ENCODE results near the gene BABAM2.

The BABAM2 gene

GRCh38 chr2:28338046-28338817 is 447.7 kb downstream of the BABAM2 start:
- no peak for ATAC-seq

GRCh38 chr2:28338831-28339321 is 448.3 kb downstream of the BABAM2 start:
- no peak for ATAC-seq

GRCh38 chr2:28339516-28340175 is 449.1 kb downstream of the BABAM2 start:
- ATAC-seq = no peak

GRCh38 chr2:28340312-28341202 is 450.0 kb downstream of the BABAM2 start:
- no peak for ATAC-seq

- no peak for ATAC-seq
Observed at GRCh38 chr2:28341208-28341891, 450.8 kb downstream of the BABAM2 start.

GRCh38 chr2:28342081-28342967 is 451.8 kb downstream of the BABAM2 start:
- ATAC-seq = no peak

GRCh38 chr2:28343184-28343942 is 452.8 kb downstream of the BABAM2 start:
- no peak for ATAC-seq

GRCh38 chr2:28343971-28344715 is 453.6 kb downstream of the BABAM2 start:
- ATAC-seq = no peak

- ATAC-seq = no peak
Observed at GRCh38 chr2:28344756-28345373, 454.3 kb downstream of the BABAM2 start.

- ATAC-seq = no peak
Observed at GRCh38 chr2:28345619-28346018, 455.1 kb downstream of the BABAM2 start.

GRCh38 chr2:28346587-28346986 is 456.1 kb downstream of the BABAM2 start:
- no peak for ATAC-seq

- no peak for ATAC-seq
Observed at GRCh38 chr2:28347193-28347592, 456.7 kb downstream of the BABAM2 start.

- ATAC-seq = no peak
Observed at GRCh38 chr2:28347596-28347995, 457.1 kb downstream of the BABAM2 start.

- ATAC-seq = peak; percentile 81 to 87
Observed at GRCh38 chr2:28348149-28348567, 457.6 kb downstream of the BABAM2 start.

- no peak for ATAC-seq
Observed at GRCh38 chr2:28348921-28349320, 458.4 kb downstream of the BABAM2 start.

- no peak for ATAC-seq
Observed at GRCh38 chr2:28349546-28350165, 459.1 kb downstream of the BABAM2 start.

GRCh38 chr2:28350196-28350595 is 459.7 kb downstream of the BABAM2 start:
- ATAC-seq = no peak

GRCh38 chr2:28350791-28351285 is 460.3 kb downstream of the BABAM2 start:
- ATAC-seq = no peak

- no peak for ATAC-seq
Observed at GRCh38 chr2:28351621-28352020, 461.1 kb downstream of the BABAM2 start.

Measured in activated CD4-positive, CD25-positive, alpha-beta regulatory T cell treated with anti-CD3 and anti-CD28 coated beads, Interleukin-2, amount 50 U/mL, for 24 hours (primary cell).